ENCODE measurements around the gene CALML3. TPM values are rescaled to one million over a fixed set of nuclear protein-coding genes. Genes with fewer than 3 reads are reported as not detected.

CALML3 gene
- total and polyA plus RNA-seq, 10 of the 15 experiments (the other 5 are each of a cell fraction or from before 2014, with no cell fraction given) = not detected

DNA sequence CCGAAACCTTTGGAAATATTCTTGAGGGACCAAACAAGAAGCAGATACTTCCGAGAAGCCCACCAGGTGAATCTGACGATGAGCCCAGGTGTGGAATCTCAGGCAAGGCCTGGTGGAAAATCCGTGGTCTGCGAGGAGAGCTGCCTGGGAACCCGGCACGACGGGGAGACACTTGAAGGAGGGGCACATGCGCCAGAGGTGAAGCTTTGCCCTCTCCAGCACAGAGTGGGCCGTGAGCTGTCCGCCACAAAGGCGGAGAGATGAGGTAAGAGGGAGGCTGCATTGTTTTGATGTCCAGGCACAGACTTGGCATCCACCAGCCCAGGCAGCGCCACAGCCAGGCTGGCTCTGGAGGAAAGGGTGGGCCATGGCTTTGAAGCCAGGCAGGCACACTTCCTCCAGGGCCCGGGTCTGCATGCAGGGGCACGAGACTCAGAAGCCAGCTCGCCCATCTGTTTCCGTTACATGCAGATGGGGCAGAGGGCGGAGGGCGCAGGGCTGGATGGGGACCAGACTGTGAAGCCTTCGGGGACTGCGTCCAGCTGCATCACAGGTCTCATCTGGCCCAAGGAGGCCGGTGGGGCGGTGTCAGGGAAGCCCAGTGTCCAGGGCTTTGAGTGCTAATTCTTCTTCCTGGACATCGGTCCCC is 45.4 kb downstream of the CALML3 start:
- H3K9me3 ChIP-seq (replicated peaks; ENCODE audit: control insufficient read depth, insufficient read depth, low read length) = no peaks in the 10 kb centered on the region
- H3K4me3 ChIP-seq = no peak overlapping the region
- WGBS (ENCODE audit: insufficient coverage, insufficient replicate concordance, low lambda C conversion rate, missing lambda C conversion rate) = 49% methylated on average over 24 of the region's 24 CpGs
- FAIRE-seq (no peak), ATAC-seq (no peak), DNase-seq (ENCODE audit: low read depth, low spot score) (no peak)
- no peak overlapping the region for H3K27ac ChIP-seq (ENCODE audit: control insufficient read depth, insufficient read depth)
- ChIA-PET CTCF (interaction anchor here (0.6 kb wide), 1 partner anchor 203 kb away, joined by 3 read pairs; no protein-coding TSS in a partner anchor), RAD21 (ENCODE audit: unreplicated experiment) (no interaction called here), SMC1A (ENCODE audit: uncharacterized antibody, unreplicated experiment) (interaction anchor here (0.7 to 2.0 kb wide), 2 partner anchors 11 to 127 kb away, joined by 3 to 5 read pairs; no protein-coding TSS in a partner anchor), POLR2A (no interaction called here)
- H3K9ac ChIP-seq (ENCODE audit: control insufficient read depth, insufficient read depth, low read length) = no peak overlapping the region
- no peaks in the 10 kb centered on the region for H3K36me3 ChIP-seq (ENCODE audit: control insufficient read depth in 2 of 2, insufficient read depth in 2 of 2, low read length in 1 of 2)
- BruUV-seq (replicated peaks) = no TSS peak
- H4K20me1 ChIP-seq (ENCODE audit: control insufficient read depth, insufficient read depth) = no peaks in the 10 kb centered on the region
- H3K79me2 ChIP-seq (ENCODE audit: control insufficient read depth, insufficient read depth, low read length) = no peaks in the 10 kb centered on the region
- H2AFZ ChIP-seq (ENCODE audit: control insufficient read depth, low read depth, low read length) = no peak overlapping the region
- peaks cover 4 to 5% of the 10 kb centered on the region in 2 experiments for H3K27me3 ChIP-seq (replicated peaks in 1 of 2; ENCODE audit: control insufficient read depth in 2 of 2, insufficient read depth in 2 of 2, low read length in 1 of 2)
- intact Hi-C loops (cut with micrococcal nuclease; ENCODE audit: unreplicated experiment) (no loop called here), in situ Hi-C loops (cut with MboI) (no loop called here)
- H3K4me1 ChIP-seq (ENCODE audit: control insufficient read depth, insufficient read depth, low read length) = no peaks in the 10 kb centered on the region
- H3K4me2 ChIP-seq (ENCODE audit: control insufficient read depth, insufficient read depth) = no peak overlapping the region
- TF ChIP-seq, protein P1, sequence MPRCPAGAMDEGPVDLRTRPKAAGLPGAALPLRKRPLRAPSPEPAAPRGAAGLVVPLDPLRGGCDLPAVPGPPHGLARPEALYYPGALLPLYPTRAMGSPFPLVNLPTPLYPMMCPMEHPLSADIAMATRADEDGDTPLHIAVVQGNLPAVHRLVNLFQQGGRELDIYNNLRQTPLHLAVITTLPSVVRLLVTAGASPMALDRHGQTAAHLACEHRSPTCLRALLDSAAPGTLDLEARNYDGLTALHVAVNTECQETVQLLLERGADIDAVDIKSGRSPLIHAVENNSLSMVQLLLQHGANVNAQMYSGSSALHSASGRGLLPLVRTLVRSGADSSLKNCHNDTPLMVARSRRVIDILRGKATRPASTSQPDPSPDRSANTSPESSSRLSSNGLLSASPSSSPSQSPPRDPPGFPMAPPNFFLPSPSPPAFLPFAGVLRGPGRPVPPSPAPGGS (IDR thresholded peaks at IDR 0.05; ENCODE audit: borderline replicate concordance, insufficient read depth, low read depth, low read length, poor library complexity, severe bottlenecking) = no peak
- TF ChIP-seq SMC3 (IDR thresholded peaks at IDR 0.05; ENCODE audit: borderline replicate concordance, low read length) = no peak
- TF ChIP-seq, protein P2, sequence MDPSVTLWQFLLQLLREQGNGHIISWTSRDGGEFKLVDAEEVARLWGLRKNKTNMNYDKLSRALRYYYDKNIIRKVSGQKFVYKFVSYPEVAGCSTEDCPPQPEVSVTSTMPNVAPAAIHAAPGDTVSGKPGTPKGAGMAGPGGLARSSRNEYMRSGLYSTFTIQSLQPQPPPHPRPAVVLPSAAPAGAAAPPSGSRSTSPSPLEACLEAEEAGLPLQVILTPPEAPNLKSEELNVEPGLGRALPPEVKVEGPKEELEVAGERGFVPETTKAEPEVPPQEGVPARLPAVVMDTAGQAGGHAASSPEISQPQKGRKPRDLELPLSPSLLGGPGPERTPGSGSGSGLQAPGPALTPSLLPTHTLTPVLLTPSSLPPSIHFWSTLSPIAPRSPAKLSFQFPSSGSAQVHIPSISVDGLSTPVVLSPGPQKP (IDR thresholded peaks at IDR 0.05; ENCODE audit: low read depth, low read length) = no peak
- TF ChIP-seq KAT2A (conservative IDR thresholded peaks at IDR 0.05; ENCODE audit: control insufficient read depth, low read depth, low read length) = no peak
- TF ChIP-seq BHLHE40 (IDR thresholded peaks at IDR 0.05; ENCODE audit: borderline replicate concordance in 1 of 2, low read depth in 2 of 2, low read length in 1 of 2) = no peak
- no peak for TF ChIP-seq STAT3 (IDR thresholded peaks at IDR 0.05; ENCODE audit: low read depth, low read length)
- no peak for TF ChIP-seq SIN3A (IDR thresholded peaks at IDR 0.05; ENCODE audit: low read depth, low read length)
- TF ChIP-seq NR2F1 (conservative IDR thresholded peaks at IDR 0.05) = no peak
- TF ChIP-seq, protein P3, sequence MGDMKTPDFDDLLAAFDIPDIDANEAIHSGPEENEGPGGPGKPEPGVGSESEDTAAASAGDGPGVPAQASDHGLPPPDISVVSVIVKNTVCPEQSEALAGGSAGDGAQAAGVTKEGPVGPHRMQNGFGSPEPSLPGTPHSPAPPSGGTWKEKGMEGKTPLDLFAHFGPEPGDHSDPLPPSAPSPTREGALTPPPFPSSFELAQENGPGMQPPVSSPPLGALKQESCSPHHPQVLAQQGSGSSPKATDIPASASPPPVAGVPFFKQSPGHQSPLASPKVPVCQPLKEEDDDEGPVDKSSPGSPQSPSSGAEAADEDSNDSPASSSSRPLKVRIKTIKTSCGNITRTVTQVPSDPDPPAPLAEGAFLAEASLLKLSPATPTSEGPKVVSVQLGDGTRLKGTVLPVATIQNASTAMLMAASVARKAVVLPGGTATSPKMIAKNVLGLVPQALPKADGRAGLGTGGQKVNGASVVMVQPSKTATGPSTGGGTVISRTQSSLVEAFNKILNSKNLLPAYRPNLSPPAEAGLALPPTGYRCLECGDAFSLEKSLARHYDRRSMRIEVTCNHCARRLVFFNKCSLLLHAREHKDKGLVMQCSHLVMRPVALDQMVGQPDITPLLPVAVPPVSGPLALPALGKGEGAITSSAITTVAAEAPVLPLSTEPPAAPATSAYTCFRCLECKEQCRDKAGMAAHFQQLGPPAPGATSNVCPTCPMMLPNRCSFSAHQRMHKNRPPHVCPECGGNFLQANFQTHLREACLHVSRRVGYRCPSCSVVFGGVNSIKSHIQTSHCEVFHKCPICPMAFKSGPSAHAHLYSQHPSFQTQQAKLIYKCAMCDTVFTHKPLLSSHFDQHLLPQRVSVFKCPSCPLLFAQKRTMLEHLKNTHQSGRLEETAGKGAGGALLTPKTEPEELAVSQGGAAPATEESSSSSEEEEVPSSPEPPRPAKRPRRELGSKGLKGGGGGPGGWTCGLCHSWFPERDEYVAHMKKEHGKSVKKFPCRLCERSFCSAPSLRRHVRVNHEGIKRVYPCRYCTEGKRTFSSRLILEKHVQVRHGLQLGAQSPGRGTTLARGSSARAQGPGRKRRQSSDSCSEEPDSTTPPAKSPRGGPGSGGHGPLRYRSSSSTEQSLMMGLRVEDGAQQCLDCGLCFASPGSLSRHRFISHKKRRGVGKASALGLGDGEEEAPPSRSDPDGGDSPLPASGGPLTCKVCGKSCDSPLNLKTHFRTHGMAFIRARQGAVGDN (IDR thresholded peaks at IDR 0.05) = no peak
- TF ChIP-seq SREBF2 (IDR thresholded peaks at IDR 0.05; ENCODE audit: low read length) = no peak
- TF ChIP-seq, protein P4, sequence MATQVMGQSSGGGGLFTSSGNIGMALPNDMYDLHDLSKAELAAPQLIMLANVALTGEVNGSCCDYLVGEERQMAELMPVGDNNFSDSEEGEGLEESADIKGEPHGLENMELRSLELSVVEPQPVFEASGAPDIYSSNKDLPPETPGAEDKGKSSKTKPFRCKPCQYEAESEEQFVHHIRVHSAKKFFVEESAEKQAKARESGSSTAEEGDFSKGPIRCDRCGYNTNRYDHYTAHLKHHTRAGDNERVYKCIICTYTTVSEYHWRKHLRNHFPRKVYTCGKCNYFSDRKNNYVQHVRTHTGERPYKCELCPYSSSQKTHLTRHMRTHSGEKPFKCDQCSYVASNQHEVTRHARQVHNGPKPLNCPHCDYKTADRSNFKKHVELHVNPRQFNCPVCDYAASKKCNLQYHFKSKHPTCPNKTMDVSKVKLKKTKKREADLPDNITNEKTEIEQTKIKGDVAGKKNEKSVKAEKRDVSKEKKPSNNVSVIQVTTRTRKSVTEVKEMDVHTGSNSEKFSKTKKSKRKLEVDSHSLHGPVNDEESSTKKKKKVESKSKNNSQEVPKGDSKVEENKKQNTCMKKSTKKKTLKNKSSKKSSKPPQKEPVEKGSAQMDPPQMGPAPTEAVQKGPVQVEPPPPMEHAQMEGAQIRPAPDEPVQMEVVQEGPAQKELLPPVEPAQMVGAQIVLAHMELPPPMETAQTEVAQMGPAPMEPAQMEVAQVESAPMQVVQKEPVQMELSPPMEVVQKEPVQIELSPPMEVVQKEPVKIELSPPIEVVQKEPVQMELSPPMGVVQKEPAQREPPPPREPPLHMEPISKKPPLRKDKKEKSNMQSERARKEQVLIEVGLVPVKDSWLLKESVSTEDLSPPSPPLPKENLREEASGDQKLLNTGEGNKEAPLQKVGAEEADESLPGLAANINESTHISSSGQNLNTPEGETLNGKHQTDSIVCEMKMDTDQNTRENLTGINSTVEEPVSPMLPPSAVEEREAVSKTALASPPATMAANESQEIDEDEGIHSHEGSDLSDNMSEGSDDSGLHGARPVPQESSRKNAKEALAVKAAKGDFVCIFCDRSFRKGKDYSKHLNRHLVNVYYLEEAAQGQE (IDR thresholded peaks at IDR 0.05; ENCODE audit: low read depth, low read length) = no peak
- TF ChIP-seq SMAD5 (IDR thresholded peaks at IDR 0.05; ENCODE audit: low read depth) = no peak
- no peak for TF ChIP-seq CHD4 (IDR thresholded peaks at IDR 0.05)
- TF ChIP-seq NFYB (IDR thresholded peaks at IDR 0.05; ENCODE audit: insufficient read depth, low read depth, low read length) = no peak

All from GM12878 (cell line).